Measurements from ENCODE around the gene NINL. TPM values are rescaled to one million over a fixed set of nuclear protein-coding genes. Genes with fewer than 3 reads are reported as not detected.

The NINL gene
- total and polyA plus RNA-seq, 2 of the 4 experiments (the other 2 are of a cell fraction), result 3.0 to 10.4 TPM

DNA sequence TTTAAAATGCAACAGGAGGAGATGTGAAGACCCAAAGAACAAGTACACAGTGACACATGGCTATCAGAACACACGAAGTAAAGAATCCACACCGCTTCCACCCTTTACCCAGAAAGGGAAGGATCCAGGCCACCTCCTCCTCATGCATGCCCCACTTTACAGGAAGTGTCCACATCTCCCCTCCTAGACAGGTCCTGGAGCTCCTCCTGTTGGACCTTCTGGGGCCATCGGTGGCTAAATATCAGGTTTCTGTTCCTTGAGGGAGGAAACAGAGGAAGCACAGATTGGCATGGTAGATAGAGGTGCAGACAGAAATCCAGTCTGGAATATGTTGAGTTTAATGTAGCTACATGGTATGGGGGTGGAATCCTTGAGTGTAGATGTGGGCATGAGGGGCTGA, 10.9 kb downstream of the NINL start:
- Histone ChIP-seq H3K4me2 (ENCODE audit: low read depth, low read length) (no peak overlapping the region), H2BK20ac (ENCODE audit: low read depth, low read length) (0 out of 2 replicates have a peak overlapping the region, but pooled peaks have one; percentile 50), H3K14ac (replicated peaks; ENCODE audit: low read depth, low read length) (no peak overlapping the region), H4K20me1 (ENCODE audit: insufficient read depth, low read length) (peaks cover 12% of the 10 kb centered on the region), H2AFZ (replicated peaks; ENCODE audit: low read length, poor library complexity) (no peak overlapping the region), H2BK15ac (ENCODE audit: low read depth, low read length) (peak overlapping the region; percentile 35; the same call in 2 of the 3 replicates), H2AK5ac (ENCODE audit: low read depth, low read length) (peak overlapping the region; percentile 17; the same call in 1 of the 2 replicates), H3K56ac (ENCODE audit: extremely low read depth, insufficient read depth, low read length) (no peak overlapping the region), H3K4me1 (ENCODE audit: control insufficient read depth, insufficient read depth, low read length) (peaks cover 15% of the 10 kb centered on the region), H4K91ac (ENCODE audit: insufficient read depth, low read depth, low read length) (no peak overlapping the region), H3K9ac (ENCODE audit: low read depth, low read length) (no peak overlapping the region), H3K9me1 (ENCODE audit: insufficient read depth, low read length) (peaks cover 5% of the 10 kb centered on the region; the same call in 1 of the 2 replicates), H3K18ac (ENCODE audit: low read depth, low read length) (peak overlapping the region; percentile 25; the same call in 1 of the 2 replicates), H2BK5ac (ENCODE audit: low read depth, low read length, poor library complexity, severe bottlenecking) (peak overlapping the region; percentile 9), H3K23ac (ENCODE audit: low read depth, low read length) (no peak overlapping the region), H3K4me3 (ENCODE audit: insufficient read depth, low read depth, low read length) (no peak overlapping the region), H3K27me3 (ENCODE audit: control insufficient read depth, insufficient read depth, low read length) (no peaks in the 10 kb centered on the region), H4K8ac (ENCODE audit: low read depth in 2 of 2, low read length in 2 of 2) (no peak overlapping the region; a peak in 1 of 4 replicates), H3K36me3 (ENCODE audit: control insufficient read depth, insufficient read depth, low read length) (peaks cover 2% of the 10 kb centered on the region; the same call in 1 of the 2 replicates), H3K4ac (ENCODE audit: low read depth, low read length) (peak overlapping the region; percentile 59; the same call in 1 of the 2 replicates), H3K79me1 (ENCODE audit: low read depth in 1 of 2, low read length in 2 of 2) (peaks cover 29 to 64% of the 10 kb centered on the region in 2 experiments), H3K27ac (ENCODE audit: insufficient read depth, low read length) (no peak overlapping the region), H3K9me3 (ENCODE audit: control insufficient read depth, insufficient read depth, low read length) (no peaks in the 10 kb centered on the region), H4K5ac (ENCODE audit: low read depth, low read length) (no peak overlapping the region), H2AK9ac (replicated peaks; ENCODE audit: low read depth, low read length, poor library complexity) (no peak overlapping the region), H2BK120ac (ENCODE audit: low read depth, low read length) (no peak overlapping the region)
- TF ChIP-seq RFX5 (IDR thresholded peaks at IDR 0.05; ENCODE audit: low read depth, low read length), result no peak
- TF ChIP-seq CEBPB (IDR thresholded peaks at IDR 0.05; ENCODE audit: low read depth, low read length), result no peak
- TF ChIP-seq FOS (IDR thresholded peaks at IDR 0.05; ENCODE audit: low read depth, low read length), result no peak
- peak; percentile 51 for TF ChIP-seq CTCF (conservative IDR thresholded peaks at IDR 0.05; ENCODE audit: low read depth, low read length)
- TF ChIP-seq, protein P1, sequence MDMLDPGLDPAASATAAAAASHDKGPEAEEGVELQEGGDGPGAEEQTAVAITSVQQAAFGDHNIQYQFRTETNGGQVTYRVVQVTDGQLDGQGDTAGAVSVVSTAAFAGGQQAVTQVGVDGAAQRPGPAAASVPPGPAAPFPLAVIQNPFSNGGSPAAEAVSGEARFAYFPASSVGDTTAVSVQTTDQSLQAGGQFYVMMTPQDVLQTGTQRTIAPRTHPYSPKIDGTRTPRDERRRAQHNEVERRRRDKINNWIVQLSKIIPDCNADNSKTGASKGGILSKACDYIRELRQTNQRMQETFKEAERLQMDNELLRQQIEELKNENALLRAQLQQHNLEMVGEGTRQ (IDR thresholded peaks at IDR 0.05; ENCODE audit: low read depth, low read length), result no peak
- TF ChIP-seq POLR2A (IDR thresholded peaks at IDR 0.05; ENCODE audit: low read depth, low read length), result no peak
- peak; percentile 23; the same call in 1 of the 2 replicates for TF ChIP-seq SMC3 (IDR thresholded peaks at IDR 0.05; ENCODE audit: low read depth, low read length)
- TF ChIP-seq MAZ (IDR thresholded peaks at IDR 0.05; ENCODE audit: borderline replicate concordance, low read depth, low read length), result no peak
- peak; percentile 60 for TF ChIP-seq RAD21 (IDR thresholded peaks at IDR 0.05; ENCODE audit: low read length)
- TF ChIP-seq, protein P2, sequence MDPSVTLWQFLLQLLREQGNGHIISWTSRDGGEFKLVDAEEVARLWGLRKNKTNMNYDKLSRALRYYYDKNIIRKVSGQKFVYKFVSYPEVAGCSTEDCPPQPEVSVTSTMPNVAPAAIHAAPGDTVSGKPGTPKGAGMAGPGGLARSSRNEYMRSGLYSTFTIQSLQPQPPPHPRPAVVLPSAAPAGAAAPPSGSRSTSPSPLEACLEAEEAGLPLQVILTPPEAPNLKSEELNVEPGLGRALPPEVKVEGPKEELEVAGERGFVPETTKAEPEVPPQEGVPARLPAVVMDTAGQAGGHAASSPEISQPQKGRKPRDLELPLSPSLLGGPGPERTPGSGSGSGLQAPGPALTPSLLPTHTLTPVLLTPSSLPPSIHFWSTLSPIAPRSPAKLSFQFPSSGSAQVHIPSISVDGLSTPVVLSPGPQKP (IDR thresholded peaks at IDR 0.05; ENCODE audit: borderline replicate concordance, low read depth, low read length), result no peak
- TF ChIP-seq MXI1 (IDR thresholded peaks at IDR 0.05; ENCODE audit: borderline replicate concordance, low read depth, low read length), result no peak
- no peak for TF ChIP-seq RCOR1 (IDR thresholded peaks at IDR 0.05; ENCODE audit: insufficient replicate concordance, low read length)
- TF ChIP-seq MAFK (IDR thresholded peaks at IDR 0.05; ENCODE audit: low read depth, low read length), result no peak
- ATAC-seq (ENCODE audit: low read depth) (0 out of 2 replicates have a peak, but pooled peaks have one; percentile 15), DNase-seq (peak; percentile 52)
- BruUV-seq (replicated peaks), result no TSS peak
- intact Hi-C loops (cut with micrococcal nuclease), result loop anchor here (2.0 kb wide), 1 partner anchor 20 kb away; no protein-coding TSS in a partner anchor
- WGBS, 2 experiments (ENCODE audit: extremely low coverage in 2 of 2, insufficient read length in 1 of 2), result 94% methylated on average over 2 of the region's 3 CpGs; no CpG with 5 or more reads in 1 of the 2 experiments
- CTCF ChIA-PET, result interaction anchor here (1.0 kb wide), 1 partner anchor 9 kb away, joined by 3 read pairs; no protein-coding TSS in a partner anchor
- POLR2A ChIA-PET (ENCODE audit: unreplicated experiment), result no interaction called here
- dilution Hi-C loops (cut with HindIII; ENCODE audit: low sequenced_read_pairs, unreplicated experiment), result no loop called here
- in situ Hi-C loops (cut with MboI; ENCODE audit: low sequenced_read_pairs), result no loop called here
